ENCODE results near the gene CRX. TPM values are rescaled to one million over a fixed set of nuclear protein-coding genes. Genes with fewer than 3 reads are reported as not detected.
"Not testable (repeated sequence)": the region's sequence is repeated elsewhere in the genome, so short reads cannot be mapped to it uniquely, and the experiment has no call there.

Gene CRX
- total RNA-seq, 3 donors from 2014 or later: not detected

GRCh38 chr19:47806435-47806834 lies 15.3 kb upstream of the CRX start:
- no peaks in the 10 kb centered on the region for H3K27me3 ChIP-seq
- no peaks in the 10 kb centered on the region for H3K9me3 ChIP-seq
- no peak for TF ChIP-seq POLR2A (IDR thresholded peaks at IDR 0.05)
- TF ChIP-seq CTCF (IDR thresholded peaks at IDR 0.05): no peak
- TF ChIP-seq POLR2AphosphoS5 (IDR thresholded peaks at IDR 0.05): no peak
- intact Hi-C loops (cut with DNase I; ENCODE audit: low total_unique reads): no loop called here
- H3K36me3 ChIP-seq: no peaks in the 10 kb centered on the region
- H3K4me3 ChIP-seq: no peak overlapping the region
- no peak overlapping the region for H3K27ac ChIP-seq
- H3K4me1 ChIP-seq: no peaks in the 10 kb centered on the region
- DNase-seq (ENCODE audit: low spot score in 2 of 2): no peak

- H3K27ac ChIP-seq: no peak overlapping the region
- H3K4me3 ChIP-seq: no peak overlapping the region
- no peaks in the 10 kb centered on the region for H3K9me3 ChIP-seq
- peaks cover 0 to 3% of the 10 kb centered on the region in 2 donors for H3K27me3 ChIP-seq
- no peaks in the 10 kb centered on the region for H3K4me1 ChIP-seq
- intact Hi-C loops (cut with DNase I; ENCODE audit: low total_unique reads): no loop called here
- peak; percentile 28 to 61 for DNase-seq (ENCODE audit: low spot score in 2 of 2)
- TF ChIP-seq CTCF (IDR thresholded peaks at IDR 0.05) (no peak), POLR2A (IDR thresholded peaks at IDR 0.05) (no peak), POLR2AphosphoS5 (IDR thresholded peaks at IDR 0.05) (no peak)
- no peaks in the 10 kb centered on the region for H3K36me3 ChIP-seq
Measured at GRCh38 chr19:47813304-47813994, 8.3 kb upstream of the CRX start.

DNA sequence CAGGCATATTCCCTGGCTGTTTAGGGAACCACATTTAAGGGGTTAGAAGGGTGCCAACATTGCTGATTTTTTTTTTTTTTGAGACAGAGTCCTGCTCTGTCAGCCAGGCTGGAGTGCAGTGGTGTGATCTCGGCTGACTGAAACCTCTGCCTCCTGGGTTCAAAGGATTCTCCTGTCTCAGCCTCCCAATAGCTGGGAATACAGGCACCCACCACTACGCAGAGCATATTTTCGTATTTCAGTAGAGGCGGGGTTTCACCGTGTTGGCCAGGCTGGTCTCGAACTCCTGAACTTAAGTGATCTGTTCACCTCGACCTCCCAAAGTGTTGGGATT lies 7.8 kb upstream of the CRX start:
- H3K36me3 ChIP-seq: no peaks in the 10 kb centered on the region
- TF ChIP-seq POLR2AphosphoS5 (IDR thresholded peaks at IDR 0.05): no peak
- TF ChIP-seq CTCF (IDR thresholded peaks at IDR 0.05): no peak
- no peak for TF ChIP-seq POLR2A (IDR thresholded peaks at IDR 0.05)
- intact Hi-C loops (cut with DNase I; ENCODE audit: low total_unique reads): no loop called here
- no peak overlapping the region for H3K4me3 ChIP-seq
- DNase-seq (ENCODE audit: low spot score in 2 of 2): no peak
- H3K27ac ChIP-seq: no peak overlapping the region
- H3K9me3 ChIP-seq: no peaks in the 10 kb centered on the region
- H3K27me3 ChIP-seq: peaks cover 0 to 3% of the 10 kb centered on the region in 2 donors
- H3K4me1 ChIP-seq: no peaks in the 10 kb centered on the region

DNA sequence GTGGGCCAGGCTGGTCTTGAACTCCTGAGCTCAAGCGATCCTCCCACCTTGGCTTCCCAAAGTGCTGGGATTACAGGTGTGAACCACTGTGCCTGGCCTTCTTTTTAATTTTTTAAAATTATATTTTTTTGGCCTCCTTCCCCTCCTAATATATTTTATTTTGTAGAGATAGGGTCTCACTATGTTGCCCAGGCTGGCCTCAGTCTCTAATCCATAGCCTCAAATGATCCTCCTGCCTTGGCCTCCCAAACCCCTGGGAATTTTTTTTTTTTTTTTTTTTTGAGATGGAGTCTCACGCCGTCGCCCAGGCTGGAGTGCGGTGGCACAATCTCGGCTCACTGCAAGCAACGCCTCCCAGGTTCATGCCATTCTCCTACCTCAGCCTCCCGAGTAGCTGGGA lies 5.5 kb upstream of the CRX start:
- H3K4me1 ChIP-seq; H3K27ac ChIP-seq; H3K9me3 ChIP-seq; H3K36me3 ChIP-seq; intact Hi-C loops (cut with DNase I; ENCODE audit: low total_unique reads); DNase-seq (ENCODE audit: low spot score in 2 of 2); H3K4me3 ChIP-seq: not testable (repeated sequence)
- peaks cover 0 to 17% of the 10 kb centered on the region in 2 donors for H3K27me3 ChIP-seq

DNA sequence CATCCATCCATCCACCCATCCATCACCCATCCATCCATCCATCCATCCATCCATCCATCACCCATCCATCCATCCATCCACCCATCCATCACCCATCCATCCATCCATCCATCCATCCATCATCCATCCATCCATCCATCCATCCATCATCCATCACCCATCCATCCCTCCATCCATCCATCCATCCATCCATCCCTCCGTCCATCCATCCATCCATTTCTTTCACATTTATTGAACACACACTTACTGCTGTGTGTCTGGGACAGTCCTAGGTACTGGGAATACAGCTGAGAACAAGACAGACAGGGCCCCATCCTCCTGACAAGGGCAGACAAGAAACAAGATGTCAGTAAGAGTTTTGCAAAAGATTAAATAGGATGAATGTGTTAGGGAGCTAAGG lies 3.5 kb upstream of the CRX start:
- H3K4me3 ChIP-seq: not testable (repeated sequence)

GRCh38 chr19:47819858-47820257 lies 1.9 kb upstream of the CRX start:
- Histone ChIP-seq H3K36me3 (no peaks in the 10 kb centered on the region), H3K4me1 (no peaks in the 10 kb centered on the region), H3K27ac (no peak overlapping the region), H3K27me3 (peaks cover 0 to 21% of the 10 kb centered on the region in 2 donors), H3K4me3 (no peak overlapping the region), H3K9me3 (no peaks in the 10 kb centered on the region)
- DNase-seq (ENCODE audit: low spot score in 2 of 2): no peak
- TF ChIP-seq POLR2A (IDR thresholded peaks at IDR 0.05): no peak
- no peak for TF ChIP-seq POLR2AphosphoS5 (IDR thresholded peaks at IDR 0.05)
- TF ChIP-seq CTCF (IDR thresholded peaks at IDR 0.05): no peak
- intact Hi-C loops (cut with DNase I; ENCODE audit: low total_unique reads): no loop called here

More for the DNA sequence above, 3.5 kb upstream of the CRX start:
- DNase-seq (ENCODE audit: low spot score in 2 of 2); H3K27ac ChIP-seq; H3K4me1 ChIP-seq; H3K9me3 ChIP-seq; H3K36me3 ChIP-seq; intact Hi-C loops (cut with DNase I; ENCODE audit: low total_unique reads): not testable (repeated sequence)
- H3K27me3 ChIP-seq: peaks cover 0 to 21% of the 10 kb centered on the region in 2 donors

All from breast epithelium (tissue), 4 donors.